Urothelium cell line (cell line): ENCODE measurements around the gene ATAD3C.
A peak's percentile ranks its signal among the peaks of the same experiment; 100 is the strongest.
"Not testable (repeated sequence)": the region's sequence is repeated elsewhere in the genome, so short reads cannot be mapped to it uniquely, and the experiment has no call there.

Experiments
- DNase-seq: peaks from one replicate; pipeline ENCODE4 v3.0.0; 2011; ENCODE audit warnings: low spot score, mixed read lengths
- FAIRE-seq: peaks from 2 replicates; lab custom pipeline; 2011; peaks lifted over from hg19 to GRCh38; lab: Jason Lieb, UNC

The ATAD3C gene

GRCh38 chr1:1418464-1419362 lies 30.8 kb upstream of the ATAD3C start:
- FAIRE-seq (no peak), DNase-seq (no peak)

GRCh38 chr1:1419363-1419812 lies 30.1 kb upstream of the ATAD3C start:
- no peak for FAIRE-seq

GRCh38 chr1:1419813-1420653 lies 29.5 kb upstream of the ATAD3C start:
- FAIRE-seq (no peak), DNase-seq (no peak)

More at GRCh38 chr1:1419363-1419812, 30.1 kb upstream of the ATAD3C start:
- no peak for DNase-seq

DNA sequence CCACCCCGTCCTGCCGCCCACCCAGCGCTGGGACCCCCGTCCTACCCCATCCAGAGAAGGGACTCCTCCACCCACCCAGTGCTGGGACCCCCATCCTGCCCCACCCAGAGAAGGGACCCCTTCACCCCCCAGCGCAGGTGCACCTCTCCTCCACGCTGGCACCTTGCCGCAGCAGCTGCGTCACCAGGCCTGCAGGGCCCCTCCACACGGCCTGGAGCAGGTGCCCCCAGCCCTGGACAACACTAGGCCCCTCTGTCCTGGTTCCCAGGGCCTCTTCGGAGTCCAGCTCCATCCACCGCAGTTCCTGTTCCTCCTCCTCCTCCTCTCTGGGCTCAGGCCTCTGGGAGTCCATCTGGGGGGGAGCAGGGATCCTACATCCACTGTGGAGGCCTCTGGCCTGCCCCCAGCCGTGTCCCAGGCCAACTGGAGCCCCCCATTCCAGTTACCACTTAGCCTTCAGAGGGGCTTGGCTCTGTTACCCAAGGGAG lies 28.8 kb upstream of the ATAD3C start:
- FAIRE-seq: no peak
- no peak for DNase-seq

DNA sequence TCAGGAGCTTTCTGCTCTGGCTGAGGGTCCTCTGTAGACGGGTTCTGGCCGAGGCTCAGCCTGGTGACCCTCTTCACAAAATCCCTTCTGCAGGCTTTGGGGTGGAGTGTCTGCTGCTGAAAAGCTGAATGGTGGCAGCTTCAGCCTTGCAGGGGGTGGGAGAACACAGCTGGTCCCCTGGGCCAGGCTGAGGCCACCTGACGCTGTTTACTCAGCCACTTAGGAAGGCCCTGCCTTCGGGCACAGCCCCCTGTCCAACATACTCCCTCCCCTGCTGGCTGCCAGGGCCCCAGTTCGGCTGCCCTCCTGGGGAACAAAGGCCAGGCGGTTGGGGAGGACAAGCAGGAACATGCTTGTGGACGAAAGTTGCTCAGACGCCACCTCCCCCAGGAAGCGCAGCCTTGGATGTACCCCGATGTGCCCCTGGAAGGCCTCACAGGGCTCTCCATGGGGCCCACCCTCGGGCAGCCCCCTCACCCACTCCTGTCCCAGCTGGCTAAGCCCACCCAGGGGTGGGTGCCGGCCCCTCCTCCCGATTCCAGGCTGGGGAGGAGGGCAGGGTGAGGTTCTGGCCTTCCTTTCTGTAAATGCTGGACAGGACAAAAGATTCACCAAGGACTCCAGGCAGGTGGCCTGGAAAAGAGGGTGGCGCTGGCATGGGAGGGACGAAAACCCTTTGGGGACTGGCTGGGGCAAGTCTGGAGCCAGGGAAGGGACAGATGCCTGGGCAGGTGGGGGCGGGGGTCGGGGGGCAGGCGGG lies 28.2 kb upstream of the ATAD3C start, which contains the start of gene ANKRD65:
TSS of gene ANKRD65 (minus strand) at position 130 of the 760 bp plus-strand sequence. CDS start 271 bp downstream, outside the sequence.
- FAIRE-seq (no peak), DNase-seq (no peak)

DNA sequence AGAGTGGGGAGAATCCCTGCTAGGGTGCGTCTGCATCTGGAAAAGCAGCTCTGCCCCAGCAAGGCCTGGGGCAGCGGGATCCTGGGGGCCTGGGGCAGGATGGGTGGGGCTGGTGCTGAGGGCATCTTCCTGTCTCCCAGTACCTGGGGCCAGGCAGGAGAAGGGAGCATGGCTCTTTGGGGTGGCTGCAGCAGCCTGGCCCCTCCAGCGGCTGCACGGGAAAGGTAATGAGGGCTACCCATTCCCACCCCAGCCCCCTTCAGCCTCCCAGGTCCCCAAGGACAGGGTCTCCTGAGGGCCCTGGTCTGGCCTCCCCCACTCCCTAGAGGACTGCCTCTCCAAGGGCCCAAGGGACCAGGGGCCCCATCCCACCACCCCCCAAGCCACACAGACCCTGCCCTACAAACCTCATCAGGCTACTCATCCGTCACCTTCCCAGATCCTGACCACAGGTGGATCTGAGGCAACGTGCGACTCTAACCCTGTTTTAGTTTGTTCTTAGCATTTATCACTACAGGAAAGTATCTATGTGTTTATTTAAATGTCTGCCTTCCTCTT lies 27.5 kb upstream of the ATAD3C start:
- no peak for FAIRE-seq
- DNase-seq: no peak

- no peak for FAIRE-seq
- no peak for DNase-seq
These were observed 26.8 kb upstream of the ATAD3C start for GRCh38 chr1:1422465-1423244.

- no peak for FAIRE-seq
- DNase-seq: no peak
These were observed 26.3 kb upstream of the ATAD3C start for GRCh38 chr1:1423245-1423597.

- DNase-seq (no peak), FAIRE-seq (no peak)
These were observed 24.8 kb upstream of the ATAD3C start for GRCh38 chr1:1424707-1425106.

- DNase-seq (no peak), FAIRE-seq (no peak)
These were observed 24.1 kb upstream of the ATAD3C start for GRCh38 chr1:1425426-1425752.

DNA sequence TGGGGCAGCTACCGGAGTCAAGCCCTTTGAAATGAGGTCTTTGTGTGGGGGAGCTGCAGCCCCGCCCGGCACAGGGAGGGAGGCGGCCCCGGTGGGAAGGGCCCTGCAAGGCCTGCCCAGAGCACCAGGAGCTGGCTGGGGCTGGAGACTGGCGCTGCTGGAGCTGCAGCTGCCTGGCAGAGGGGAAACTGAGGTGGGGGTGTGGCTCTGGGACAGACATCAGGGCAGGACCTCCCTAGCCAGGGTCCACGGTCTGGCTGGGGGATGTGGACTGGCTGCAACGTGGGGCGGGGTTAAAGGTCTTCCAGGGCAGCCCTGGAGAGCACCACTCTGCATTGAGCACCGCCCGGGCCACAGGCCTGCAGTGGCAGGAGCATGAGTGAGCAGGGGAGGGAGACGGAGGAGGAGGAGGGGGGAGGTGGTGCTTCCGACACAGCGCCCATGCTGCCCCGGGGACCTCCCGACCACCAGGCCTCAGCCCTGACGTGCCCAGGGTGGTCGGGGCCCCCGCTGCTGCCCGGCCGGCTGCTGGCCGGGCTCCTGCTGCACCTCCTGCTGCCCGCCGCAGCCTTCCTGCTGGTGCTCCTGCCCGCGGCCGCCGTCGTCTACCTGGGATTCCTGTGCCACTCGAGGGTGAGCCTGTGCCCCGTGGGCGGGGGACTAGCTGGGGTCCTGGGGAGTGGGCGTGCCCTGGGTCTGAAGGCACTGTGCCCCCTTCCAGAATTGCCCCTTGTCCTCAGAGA lies 23.6 kb upstream of the ATAD3C start:
- FAIRE-seq: no peak
- no peak for DNase-seq

DNA sequence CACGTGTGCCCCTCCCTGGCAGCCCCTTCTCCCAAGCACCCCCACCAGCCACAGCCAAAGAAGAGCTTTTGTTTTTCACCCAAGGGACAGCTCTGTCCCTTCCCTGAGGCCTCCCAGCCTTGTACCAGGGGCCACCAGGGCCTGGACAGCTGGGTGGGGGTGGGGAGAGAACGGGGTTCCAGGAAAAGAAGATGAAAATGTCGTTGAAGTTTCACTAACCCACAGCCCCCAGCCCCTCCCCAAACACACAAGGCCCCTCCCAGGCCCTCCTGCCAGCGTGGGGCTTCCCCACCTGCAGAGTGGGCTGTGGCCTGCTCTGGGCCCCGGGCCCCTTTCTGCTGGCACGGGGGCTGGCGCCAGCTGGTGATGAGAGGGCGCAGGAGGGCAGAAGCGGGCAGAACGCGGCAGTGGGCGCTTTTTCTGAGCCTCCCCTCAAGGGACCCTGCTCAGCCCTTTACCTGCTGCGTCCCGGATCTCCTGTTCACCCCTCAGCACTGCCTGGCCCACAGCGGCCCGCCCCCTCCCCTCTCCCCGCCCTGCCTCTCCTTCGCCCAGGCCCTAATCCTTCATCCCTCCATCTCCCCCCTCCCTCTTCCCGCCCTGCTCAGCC lies 22.9 kb upstream of the ATAD3C start:
- FAIRE-seq: no peak

DNA sequence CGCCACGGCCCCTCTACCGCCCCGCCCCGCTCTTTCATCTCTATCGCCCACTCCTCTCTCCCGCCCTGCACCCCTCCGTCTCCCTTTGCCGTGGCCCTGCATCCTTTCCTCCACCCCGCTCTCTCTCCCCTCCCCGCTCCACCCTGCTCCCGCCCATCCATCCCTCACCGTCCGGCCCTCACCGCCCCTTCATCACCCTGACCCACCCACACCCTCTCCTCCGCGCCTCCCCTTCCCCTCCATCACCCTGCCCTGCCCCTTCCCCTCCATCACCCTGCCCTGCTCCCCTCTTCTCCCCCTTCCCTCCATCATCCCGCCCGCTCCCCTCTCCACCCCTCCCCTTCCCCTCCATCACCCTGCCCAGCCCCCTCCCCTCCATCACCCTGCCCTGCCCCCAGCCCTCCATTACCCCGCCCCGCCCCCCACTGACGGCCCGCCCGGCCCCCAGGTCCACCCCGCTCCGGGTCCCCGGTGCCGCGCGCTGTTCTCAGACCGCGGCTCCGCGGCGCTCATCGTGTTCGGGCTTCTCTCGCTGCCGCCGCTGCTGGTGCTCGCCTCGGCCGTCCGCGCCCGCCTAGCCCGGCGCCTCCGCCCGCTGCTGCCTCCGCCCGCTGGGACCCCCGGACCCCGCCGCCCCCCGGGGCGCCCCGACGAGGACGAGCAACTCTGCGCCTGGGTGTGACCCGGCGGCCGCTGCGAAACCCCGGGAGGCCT lies 22.2 kb upstream of the ATAD3C start:
- DNase-seq: no peak
- FAIRE-seq: peak; percentile 100

More for the DNA sequence above, 22.9 kb upstream of the ATAD3C start:
- DNase-seq: no peak

DNA sequence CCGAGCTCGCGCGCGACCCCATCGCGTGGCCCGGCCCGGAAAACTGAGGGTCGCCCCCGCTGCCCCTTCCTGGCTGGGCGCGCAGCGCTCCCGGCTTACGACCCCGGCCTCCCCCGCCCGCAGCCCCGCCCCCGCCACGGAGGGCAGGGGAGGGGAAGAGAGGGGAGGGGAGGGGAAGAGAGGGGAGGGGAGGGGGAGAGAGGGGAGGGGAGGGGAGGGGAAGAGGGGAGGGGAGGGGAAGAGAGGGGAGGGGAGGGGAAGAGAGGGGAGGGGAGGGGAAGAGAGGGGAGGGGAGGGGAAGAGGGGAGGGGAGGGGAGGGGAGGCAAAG lies 21.7 kb upstream of the ATAD3C start:
- no peak for DNase-seq
- FAIRE-seq: no peak

- no peak for FAIRE-seq
These were observed 21.3 kb upstream of the ATAD3C start for GRCh38 chr1:1428174-1428573.

DNA sequence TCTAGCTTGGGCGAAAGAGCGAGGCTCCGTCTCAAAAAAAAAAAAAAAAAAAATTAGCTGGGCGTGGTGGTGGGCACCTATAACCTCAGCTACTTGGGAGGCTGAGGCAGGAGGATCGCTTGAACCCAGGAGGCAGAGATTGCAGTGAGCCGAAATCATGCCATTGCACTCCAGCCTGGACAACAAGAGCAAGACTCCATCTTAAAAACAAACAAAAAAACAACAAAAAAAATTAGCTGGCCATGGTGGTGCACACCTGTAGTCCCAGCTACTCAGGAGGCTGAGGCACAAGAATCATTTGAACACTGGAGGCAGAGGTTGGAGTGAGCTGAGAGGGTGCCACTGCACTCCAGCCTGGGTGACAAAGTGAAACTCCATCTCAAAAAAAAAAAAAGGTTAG lies 20.5 kb upstream of the ATAD3C start:
- not testable (repeated sequence) for DNase-seq, FAIRE-seq

More at GRCh38 chr1:1428174-1428573, 21.3 kb upstream of the ATAD3C start:
- DNase-seq: no peak

- FAIRE-seq (no peak), DNase-seq (no peak)
These were observed 19.8 kb upstream of the ATAD3C start for GRCh38 chr1:1429671-1430073.
